Measurements from ENCODE around the gene ADAM10.

The ADAM10 gene

GRCh38 chr15:58707397-58707796, 42.1 kb downstream of the ADAM10 start:
- no peak for FAIRE-seq

GRCh38 chr15:58705105-58705504, 44.4 kb downstream of the ADAM10 start:
- FAIRE-seq: no peak

GRCh38 chr15:58704155-58704865, 45.2 kb downstream of the ADAM10 start:
- FAIRE-seq: no peak

- FAIRE-seq: no peak
Measured at GRCh38 chr15:58703610-58704009, 45.9 kb downstream of the ADAM10 start.

GRCh38 chr15:58702233-58702632, 47.3 kb downstream of the ADAM10 start:
- FAIRE-seq: no peak

GRCh38 chr15:58701376-58701775, 48.1 kb downstream of the ADAM10 start:
- no peak for FAIRE-seq

GRCh38 chr15:58699769-58700168, 49.7 kb downstream of the ADAM10 start:
- no peak for FAIRE-seq

GRCh38 chr15:58698887-58699641, 50.4 kb downstream of the ADAM10 start:
- FAIRE-seq: no peak

- FAIRE-seq: no peak
Measured at GRCh38 chr15:58697220-58697619, 52.3 kb downstream of the ADAM10 start.

GRCh38 chr15:58696738-58697137, 52.8 kb downstream of the ADAM10 start:
- FAIRE-seq: no peak

- no peak for FAIRE-seq
Measured at GRCh38 chr15:58694641-58695398, 54.7 kb downstream of the ADAM10 start.

- no peak for FAIRE-seq
Measured at GRCh38 chr15:58690703-58691102, 58.8 kb downstream of the ADAM10 start.

- FAIRE-seq: no peak
Measured at GRCh38 chr15:58689646-58690045, 59.9 kb downstream of the ADAM10 start.

GRCh38 chr15:58686286-58686685, 63.2 kb downstream of the ADAM10 start:
- no peak for FAIRE-seq

- no peak for FAIRE-seq
Measured at GRCh38 chr15:58684751-58685150, 64.8 kb downstream of the ADAM10 start.

GRCh38 chr15:58684036-58684710, 65.3 kb downstream of the ADAM10 start:
- FAIRE-seq: no peak

GRCh38 chr15:58682234-58682633, 67.3 kb downstream of the ADAM10 start:
- no peak for FAIRE-seq

- FAIRE-seq: no peak
Measured at GRCh38 chr15:58678683-58679082, 70.8 kb downstream of the ADAM10 start.

GRCh38 chr15:58677426-58677825, 72.1 kb downstream of the ADAM10 start:
- FAIRE-seq: peak; percentile 62

- FAIRE-seq: no peak
Measured at GRCh38 chr15:58676766-58677165, 72.7 kb downstream of the ADAM10 start.

- FAIRE-seq: no peak
Measured at GRCh38 chr15:58671186-58671585, 78.3 kb downstream of the ADAM10 start.

GRCh38 chr15:58669108-58669507, 80.4 kb downstream of the ADAM10 start:
- no peak for FAIRE-seq

- no peak for FAIRE-seq
Measured at GRCh38 chr15:58666957-58667356, 82.5 kb downstream of the ADAM10 start.
